GM12878 (cell line): ENCODE data around the gene FAM193B. TPM values are rescaled to one million over a fixed set of nuclear protein-coding genes. Genes with fewer than 3 reads are reported as not detected.

Experiments
- CBFB ChIP-seq: IDR thresholded peaks from 2 replicates; pipeline ENCODE4 v1.6.1; 2016; ENCODE audit warnings: antibody characterized with exemption, low read depth
- GABPA ChIP-seq: IDR thresholded peaks from 2 replicates; pipeline ENCODE4 v1.6.1; 2014; ENCODE audit warnings: antibody characterized with exemption, low read depth, mild to moderate bottlenecking, inconsistent platforms
- IKZF1 ChIP-seq: fragments of 450-650 bp; conservative IDR thresholded peaks from 2 replicates; pipeline ENCODE4 v1.6.1; 2017; ENCODE audit warnings: antibody characterized with exemption, mild to moderate bottlenecking
- JUND ChIP-seq: IDR thresholded peaks from 2 replicates; pipeline ENCODE4 v1.6.1; 2012; ENCODE audit warnings: low read depth, mild to moderate bottlenecking, low read length, improper control_type of control experiment, moderate library complexity
- KLF5 ChIP-seq: fragments of 450-650 bp; IDR thresholded peaks from 2 replicates; pipeline ENCODE4 v1.6.1; 2014; ENCODE audit warnings: mild to moderate bottlenecking; ENCODE audit not compliant: partially characterized antibody
- MEF2A ChIP-seq: IDR thresholded peaks from 2 replicates; pipeline ENCODE4 v1.6.1; 2011; ENCODE audit warnings: low read depth, mild to moderate bottlenecking, low read length, moderate library complexity; ENCODE audit not compliant: insufficient read depth
- MYC ChIP-seq: IDR thresholded peaks from 2 replicates; pipeline ENCODE4 v1.6.1; 2011; ENCODE audit warnings: mild to moderate bottlenecking, low read length, moderate library complexity, inconsistent platforms; ENCODE audit not compliant: insufficient read depth, insufficient replicate concordance, insufficient read length, severe bottlenecking
- NFXL1 ChIP-seq: fragments of 450-650 bp; IDR thresholded peaks from 2 replicates; pipeline ENCODE4 v1.6.1; 2017; ENCODE audit warnings: antibody characterized with exemption, mild to moderate bottlenecking, borderline replicate concordance
- POLR2AphosphoS2 ChIP-seq: IDR thresholded peaks from 2 replicates; pipeline ENCODE4 v1.6.1; 2011; ENCODE audit warnings: low read depth, mild to moderate bottlenecking, low read length, improper control_type of control experiment, moderate library complexity
- RFX5 ChIP-seq: IDR thresholded peaks from 2 replicates; pipeline ENCODE4 v1.6.1; 2011; ENCODE audit warnings: low read depth, low read length, improper control_type of control experiment
- RUNX3 ChIP-seq: IDR thresholded peaks from 2 replicates; pipeline ENCODE4 v1.6.1; 2012; ENCODE audit warnings: low read length, inconsistent platforms
- SP1 ChIP-seq: IDR thresholded peaks from one replicate; pipeline ENCODE4 v1.6.1; 2011; ENCODE audit warnings: low read depth, low read length
- SPI1 ChIP-seq: IDR thresholded peaks from 2 replicates; pipeline ENCODE4 v1.6.1; 2011; ENCODE audit warnings: low read depth, mild to moderate bottlenecking, low read length, moderate library complexity, borderline replicate concordance; ENCODE audit not compliant: insufficient read depth
- SREBF1 ChIP-seq: IDR thresholded peaks from 2 replicates; pipeline ENCODE4 v1.6.1; 2012; ENCODE audit warnings: mild to moderate bottlenecking, low read length
- YY1 ChIP-seq: IDR thresholded peaks from 2 replicates; pipeline ENCODE4 v1.6.1; 2011; ENCODE audit warnings: low read depth, mild to moderate bottlenecking, low read length
- ZNF207 ChIP-seq: fragments of 450-650 bp; IDR thresholded peaks from 2 replicates; pipeline ENCODE4 v1.6.1; 2014; ENCODE audit warnings: antibody characterized with exemption, mild to moderate bottlenecking, borderline replicate concordance
- ZNF217 ChIP-seq: fragments of 450-650 bp; IDR thresholded peaks from 2 replicates; pipeline ENCODE4 v1.6.1; 2017; ENCODE audit warnings: antibody characterized with exemption, mild to moderate bottlenecking
- ZNF384 ChIP-seq: IDR thresholded peaks from 2 replicates; pipeline ENCODE4 v1.6.1; 2012; ENCODE audit warnings: low read depth, mild to moderate bottlenecking, low read length, improper control_type of control experiment, borderline replicate concordance
- ZNF622 ChIP-seq: fragments of 450-650 bp; IDR thresholded peaks from 2 replicates; pipeline ENCODE4 v1.6.1; 2017; ENCODE audit warnings: mild to moderate bottlenecking, inconsistent platforms
- polyA plus RNA-seq, 11 experiments: library from polyadenylated mRNA; depleted of rRNA in 4 of 11; unstranded in 6 of 11; stranded (reverse) in 5 of 11; fragments of >200 nt; fragmentation: Nextera tagmentation in 4 of 11; fragmentation: Illumina TruSeq in 1 of 11; extraction: Ambion mirVana in 4 of 11; extraction: Trizol in 1 of 11; gene quantifications; 1 replicate in 1 of 11; 2 replicates in 10 of 11; pipeline versions ENCODE4 v1.2.1 to v1.2.3, GENCODE V29; 2011 to 2016; ENCODE audit warnings: inconsistent platforms in 2 of 11, missing spikeins in 2 of 11, low read depth in 1 of 11
- total RNA-seq, 4 experiments: library from RNA; depleted of rRNA in 3 of 4; stranded (reverse); fragments of >200 nt in 3 of 4; fragmentation: Illumina TruSeq in 1 of 4; extraction: Trizol in 1 of 4; gene quantifications; 2 replicates each; pipeline versions ENCODE4 v1.2.1 to v1.2.3, GENCODE V29; 2013 to 2021
- TF ChIP-seq, protein P1 (sequence below): IDR thresholded peaks from 2 replicates; pipeline ENCODE4 v1.6.1; 2012; ENCODE audit warnings: mild to moderate bottlenecking, low read depth, low read length
- TF ChIP-seq, protein P2 (sequence below): IDR thresholded peaks from 2 replicates; pipeline ENCODE4 v1.6.1; 2012; ENCODE audit warnings: low read depth, low read length, improper control_type of control experiment
- TF ChIP-seq, protein P3 (sequence below): fragments of 450-650 bp; IDR thresholded peaks from 2 replicates; pipeline ENCODE4 v1.6.1; 2016; ENCODE audit warnings: mild to moderate bottlenecking, moderate library complexity, borderline replicate concordance

FAM193B gene
- total and polyA plus RNA-seq, 10 of the 15 experiments (the other 5 are each of a cell fraction or from before 2014, with no cell fraction given), result 3.3 to 47.0 (median 25.1) TPM

DNA sequence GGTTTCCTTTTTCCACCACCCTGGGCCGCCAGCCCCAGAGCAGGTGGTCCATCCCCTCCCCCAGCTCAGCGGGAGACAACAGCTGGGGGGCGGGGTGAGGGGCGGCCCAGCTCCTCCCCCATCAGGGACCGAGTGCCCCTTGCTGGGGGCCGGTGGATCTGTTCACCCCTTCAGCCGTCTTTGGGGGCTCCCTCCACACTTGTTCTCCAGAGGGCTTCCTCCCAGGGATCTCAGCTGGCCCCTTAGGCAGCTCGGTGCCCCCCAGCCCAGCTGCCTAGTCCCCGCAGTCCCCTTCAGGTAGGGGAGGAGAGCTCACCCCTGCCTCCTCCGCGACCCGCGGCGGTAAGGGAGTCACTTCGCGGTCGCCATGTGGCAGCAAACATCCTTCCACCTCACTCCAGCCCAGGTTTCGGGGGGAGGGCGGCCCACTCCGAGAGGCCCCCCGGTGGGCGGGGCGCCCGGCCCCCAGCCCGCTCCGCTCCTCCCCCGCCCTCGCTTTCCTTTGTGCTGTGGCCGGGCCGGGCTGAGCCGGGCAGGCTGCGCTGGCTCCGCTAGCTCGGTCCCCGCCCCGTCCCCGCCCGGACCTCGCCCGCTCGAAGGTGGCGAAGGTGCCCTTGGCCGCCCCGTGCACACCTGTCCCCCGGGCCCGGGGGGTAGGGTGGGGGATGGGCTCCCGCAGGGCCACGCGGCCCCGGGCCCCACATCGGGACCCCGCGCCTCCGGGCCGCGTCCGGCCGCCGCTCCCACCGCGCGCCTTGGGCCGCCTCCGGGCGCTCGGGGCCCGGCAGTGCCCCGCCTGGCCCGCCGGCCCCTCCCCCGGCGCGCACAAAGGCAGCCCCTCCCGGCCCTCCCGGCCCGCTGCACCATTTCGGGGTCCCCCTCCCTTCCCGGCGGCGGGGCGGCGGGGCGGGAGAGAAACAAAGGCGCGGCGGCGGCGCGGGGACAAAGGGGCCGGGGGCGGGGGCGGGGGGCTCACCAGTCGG is 81.6 kb downstream of the FAM193B start (continued):
- TF ChIP-seq ZNF384 (no peak), MYC (no peak), NFXL1 (no peak), SREBF1 (no peak), KLF5 (no peak), RFX5 (no peak), CBFB (no peak), ZNF217 (no peak), GABPA (no peak), POLR2AphosphoS2 (no peak), RUNX3 (peak; percentile 49), YY1 (no peak), IKZF1 (0 out of 2 replicates have a peak, but pooled peaks have one; percentile 20), SPI1 (no peak), MEF2A (no peak), ZNF207 (no peak), ZNF622 (no peak), SP1 (no peak), JUND (no peak)
- TF ChIP-seq, protein P1, sequence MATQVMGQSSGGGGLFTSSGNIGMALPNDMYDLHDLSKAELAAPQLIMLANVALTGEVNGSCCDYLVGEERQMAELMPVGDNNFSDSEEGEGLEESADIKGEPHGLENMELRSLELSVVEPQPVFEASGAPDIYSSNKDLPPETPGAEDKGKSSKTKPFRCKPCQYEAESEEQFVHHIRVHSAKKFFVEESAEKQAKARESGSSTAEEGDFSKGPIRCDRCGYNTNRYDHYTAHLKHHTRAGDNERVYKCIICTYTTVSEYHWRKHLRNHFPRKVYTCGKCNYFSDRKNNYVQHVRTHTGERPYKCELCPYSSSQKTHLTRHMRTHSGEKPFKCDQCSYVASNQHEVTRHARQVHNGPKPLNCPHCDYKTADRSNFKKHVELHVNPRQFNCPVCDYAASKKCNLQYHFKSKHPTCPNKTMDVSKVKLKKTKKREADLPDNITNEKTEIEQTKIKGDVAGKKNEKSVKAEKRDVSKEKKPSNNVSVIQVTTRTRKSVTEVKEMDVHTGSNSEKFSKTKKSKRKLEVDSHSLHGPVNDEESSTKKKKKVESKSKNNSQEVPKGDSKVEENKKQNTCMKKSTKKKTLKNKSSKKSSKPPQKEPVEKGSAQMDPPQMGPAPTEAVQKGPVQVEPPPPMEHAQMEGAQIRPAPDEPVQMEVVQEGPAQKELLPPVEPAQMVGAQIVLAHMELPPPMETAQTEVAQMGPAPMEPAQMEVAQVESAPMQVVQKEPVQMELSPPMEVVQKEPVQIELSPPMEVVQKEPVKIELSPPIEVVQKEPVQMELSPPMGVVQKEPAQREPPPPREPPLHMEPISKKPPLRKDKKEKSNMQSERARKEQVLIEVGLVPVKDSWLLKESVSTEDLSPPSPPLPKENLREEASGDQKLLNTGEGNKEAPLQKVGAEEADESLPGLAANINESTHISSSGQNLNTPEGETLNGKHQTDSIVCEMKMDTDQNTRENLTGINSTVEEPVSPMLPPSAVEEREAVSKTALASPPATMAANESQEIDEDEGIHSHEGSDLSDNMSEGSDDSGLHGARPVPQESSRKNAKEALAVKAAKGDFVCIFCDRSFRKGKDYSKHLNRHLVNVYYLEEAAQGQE, result no peak
- TF ChIP-seq, protein P2, sequence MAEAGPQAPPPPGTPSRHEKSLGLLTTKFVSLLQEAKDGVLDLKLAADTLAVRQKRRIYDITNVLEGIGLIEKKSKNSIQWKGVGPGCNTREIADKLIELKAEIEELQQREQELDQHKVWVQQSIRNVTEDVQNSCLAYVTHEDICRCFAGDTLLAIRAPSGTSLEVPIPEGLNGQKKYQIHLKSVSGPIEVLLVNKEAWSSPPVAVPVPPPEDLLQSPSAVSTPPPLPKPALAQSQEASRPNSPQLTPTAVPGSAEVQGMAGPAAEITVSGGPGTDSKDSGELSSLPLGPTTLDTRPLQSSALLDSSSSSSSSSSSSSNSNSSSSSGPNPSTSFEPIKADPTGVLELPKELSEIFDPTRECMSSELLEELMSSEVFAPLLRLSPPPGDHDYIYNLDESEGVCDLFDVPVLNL, result no peak
- TF ChIP-seq, protein P3, sequence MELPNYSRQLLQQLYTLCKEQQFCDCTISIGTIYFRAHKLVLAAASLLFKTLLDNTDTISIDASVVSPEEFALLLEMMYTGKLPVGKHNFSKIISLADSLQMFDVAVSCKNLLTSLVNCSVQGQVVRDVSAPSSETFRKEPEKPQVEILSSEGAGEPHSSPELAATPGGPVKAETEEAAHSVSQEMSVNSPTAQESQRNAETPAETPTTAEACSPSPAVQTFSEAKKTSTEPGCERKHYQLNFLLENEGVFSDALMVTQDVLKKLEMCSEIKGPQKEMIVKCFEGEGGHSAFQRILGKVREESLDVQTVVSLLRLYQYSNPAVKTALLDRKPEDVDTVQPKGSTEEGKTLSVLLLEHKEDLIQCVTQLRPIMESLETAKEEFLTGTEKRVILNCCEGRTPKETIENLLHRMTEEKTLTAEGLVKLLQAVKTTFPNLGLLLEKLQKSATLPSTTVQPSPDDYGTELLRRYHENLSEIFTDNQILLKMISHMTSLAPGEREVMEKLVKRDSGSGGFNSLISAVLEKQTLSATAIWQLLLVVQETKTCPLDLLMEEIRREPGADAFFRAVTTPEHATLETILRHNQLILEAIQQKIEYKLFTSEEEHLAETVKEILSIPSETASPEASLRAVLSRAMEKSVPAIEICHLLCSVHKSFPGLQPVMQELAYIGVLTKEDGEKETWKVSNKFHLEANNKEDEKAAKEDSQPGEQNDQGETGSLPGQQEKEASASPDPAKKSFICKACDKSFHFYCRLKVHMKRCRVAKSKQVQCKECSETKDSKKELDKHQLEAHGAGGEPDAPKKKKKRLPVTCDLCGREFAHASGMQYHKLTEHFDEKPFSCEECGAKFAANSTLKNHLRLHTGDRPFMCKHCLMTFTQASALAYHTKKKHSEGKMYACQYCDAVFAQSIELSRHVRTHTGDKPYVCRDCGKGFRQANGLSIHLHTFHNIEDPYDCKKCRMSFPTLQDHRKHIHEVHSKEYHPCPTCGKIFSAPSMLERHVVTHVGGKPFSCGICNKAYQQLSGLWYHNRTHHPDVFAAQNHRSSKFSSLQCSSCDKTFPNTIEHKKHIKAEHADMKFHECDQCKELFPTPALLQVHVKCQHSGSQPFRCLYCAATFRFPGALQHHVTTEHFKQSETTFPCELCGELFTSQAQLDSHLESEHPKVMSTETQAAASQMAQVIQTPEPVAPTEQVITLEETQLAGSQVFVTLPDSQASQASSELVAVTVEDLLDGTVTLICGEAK, result no peak
